HepG2 (cell line): Measurements from ENCODE around the gene FGD3. TPM values are rescaled to one million over a fixed set of nuclear protein-coding genes. Genes with fewer than 3 reads are reported as not detected.

Experiments used
- ATF7 ChIP-seq, 2 experiments: fragments of 450-650 bp in 1 of 2; sonication (generic) in 1 of 2; formaldehyde crosslinking in 1 of 2; IDR thresholded peaks; 2 replicates each; pipeline versions ENCODE4 v1.4.0 to v1.6.1; 2016 to 2020; ENCODE audit warnings: antibody characterized with exemption in 1 of 2, mild to moderate bottlenecking in 1 of 2, missing genetic modification reagents in 1 of 2
- CEBPG ChIP-seq: IDR thresholded peaks from 2 replicates; pipeline ENCODE4 v1.6.1; 2016
- EHMT2 ChIP-seq: fragments of 200-600 bp; sonication (generic); IDR thresholded peaks from 2 replicates; pipeline ENCODE4 v1.7.0; 2017; ENCODE audit warnings: antibody characterized with exemption, low read depth, low read length, borderline replicate concordance
- KLF11 ChIP-seq: IDR thresholded peaks from 2 replicates; pipeline ENCODE4 v1.6.1; 2016; ENCODE audit warnings: missing compliant biosample characterization
- LCORL ChIP-seq, 2 experiments: fragments of 450-650 bp in 1 of 2; sonication (generic) in 1 of 2; formaldehyde crosslinking in 1 of 2; IDR thresholded peaks; 2 replicates each; pipeline versions ENCODE4 v1.5.0 to v1.6.1; 2017 to 2020; ENCODE audit warnings: antibody characterized with exemption in 1 of 2, missing genetic modification reagents in 1 of 2
- NFIB ChIP-seq: sonication (generic); formaldehyde crosslinking; IDR thresholded peaks from 2 replicates; pipeline ENCODE4 v1.9.0; 2021; ENCODE audit warnings: missing genetic modification reagents, mild to moderate bottlenecking, borderline replicate concordance
- ONECUT2 ChIP-seq: sonication (generic); formaldehyde crosslinking; IDR thresholded peaks from 2 replicates; pipeline ENCODE4 v1.4.0; 2020; ENCODE audit warnings: missing genetic modification reagents
- PATZ1 ChIP-seq: sonication (generic); formaldehyde crosslinking; IDR thresholded peaks from 2 replicates; pipeline ENCODE4 v1.4.0; 2020; ENCODE audit warnings: missing genetic modification reagents
- TOPORS ChIP-seq: sonication (generic); formaldehyde crosslinking; IDR thresholded peaks from 2 replicates; pipeline ENCODE4 v1.8.0; 2023; ENCODE audit warnings: mild to moderate bottlenecking, missing genetic modification reagents
- ZGPAT ChIP-seq: IDR thresholded peaks from 2 replicates; pipeline ENCODE4 v1.6.1; 2016; ENCODE audit warnings: mild to moderate bottlenecking
- ZMYM2 ChIP-seq: sonication (generic); formaldehyde crosslinking; IDR thresholded peaks from 2 replicates; pipeline ENCODE4 v1.8.0; 2022; ENCODE audit warnings: mild to moderate bottlenecking, missing genetic modification reagents
- ZMYM3 ChIP-seq: sonication (generic); formaldehyde crosslinking; IDR thresholded peaks from 2 replicates; pipeline ENCODE4 v1.5.1; 2020; ENCODE audit warnings: mild to moderate bottlenecking, missing genetic modification reagents
- ZNF431 ChIP-seq: sonication (generic); formaldehyde crosslinking; IDR thresholded peaks from 2 replicates; pipeline ENCODE4 v1.9.0; 2022; ENCODE audit warnings: missing genetic modification reagents, low read depth, mild to moderate bottlenecking, borderline replicate concordance
- ZNF572 ChIP-seq: sonication (generic); formaldehyde crosslinking; IDR thresholded peaks from 2 replicates; pipeline ENCODE4 v1.5.1; 2020; ENCODE audit warnings: mild to moderate bottlenecking, missing genetic modification reagents
- ZNF674 ChIP-seq: sonication (generic); formaldehyde crosslinking; IDR thresholded peaks from 2 replicates; pipeline ENCODE4 v1.5.0; 2020; ENCODE audit warnings: low read depth, mild to moderate bottlenecking, missing genetic modification reagents
- ZNF816 ChIP-seq: sonication (generic); formaldehyde crosslinking; IDR thresholded peaks from 2 replicates; pipeline ENCODE4 v1.8.0; 2022; ENCODE audit warnings: missing genetic modification reagents, mild to moderate bottlenecking, borderline replicate concordance
- polyA plus RNA-seq, 8 experiments: library from polyadenylated mRNA; depleted of rRNA in 3 of 8; stranded (reverse) in 7 of 8; unstranded in 1 of 8; fragments of >200 nt; fragmentation: Illumina TruSeq in 4 of 8; extraction: Trizol in 4 of 8; gene quantifications; 2 replicates each; pipeline versions ENCODE4 v1.2.1 to v1.2.3, GENCODE V29; 2011 to 2016; ENCODE audit warnings: low read depth in 4 of 8, missing spikeins in 1 of 8, mixed read lengths in 1 of 8; ENCODE audit not compliant: insufficient read depth in 1 of 8
- total RNA-seq, 5 experiments: library from RNA; depleted of rRNA; stranded (reverse); fragments of >200 nt; fragmentation: Illumina TruSeq; extraction: Trizol; gene quantifications; 2 replicates each; pipeline ENCODE4 v1.2.3, GENCODE V29; 2016; ENCODE audit warnings: low read depth in 1 of 5
- TF ChIP-seq, protein P1 (sequence below): sonication (generic); formaldehyde crosslinking; IDR thresholded peaks from 2 replicates; pipeline ENCODE4 v1.5.1; 2020; ENCODE audit warnings: missing genetic modification reagents, mild to moderate bottlenecking, borderline replicate concordance
- TF ChIP-seq, protein P2 (sequence below): IDR thresholded peaks from 2 replicates; pipeline ENCODE4 v1.6.1; 2012; ENCODE audit warnings: inconsistent platforms
- TF ChIP-seq, protein P3 (sequence below), 2 experiments: sonication (generic) in 1 of 2; formaldehyde crosslinking in 1 of 2; IDR thresholded peaks; 2 replicates each; pipeline versions ENCODE4 v1.4.0 to v1.6.1; 2016 to 2020; ENCODE audit warnings: borderline replicate concordance in 1 of 2, low read depth in 1 of 2, mild to moderate bottlenecking in 1 of 2, missing genetic modification reagents in 1 of 2

FGD3 gene
- total and polyA plus RNA-seq, 2 of the 13 experiments (the other 11 are each of a cell fraction or from before 2014, with no cell fraction given) = 0.53 to 1.1 TPM

GRCh38 chr9:93058355-93059010, 111.2 kb downstream of the FGD3 start, which contains the start of gene SUSD3 (continued):
- TF ChIP-seq, protein P1, sequence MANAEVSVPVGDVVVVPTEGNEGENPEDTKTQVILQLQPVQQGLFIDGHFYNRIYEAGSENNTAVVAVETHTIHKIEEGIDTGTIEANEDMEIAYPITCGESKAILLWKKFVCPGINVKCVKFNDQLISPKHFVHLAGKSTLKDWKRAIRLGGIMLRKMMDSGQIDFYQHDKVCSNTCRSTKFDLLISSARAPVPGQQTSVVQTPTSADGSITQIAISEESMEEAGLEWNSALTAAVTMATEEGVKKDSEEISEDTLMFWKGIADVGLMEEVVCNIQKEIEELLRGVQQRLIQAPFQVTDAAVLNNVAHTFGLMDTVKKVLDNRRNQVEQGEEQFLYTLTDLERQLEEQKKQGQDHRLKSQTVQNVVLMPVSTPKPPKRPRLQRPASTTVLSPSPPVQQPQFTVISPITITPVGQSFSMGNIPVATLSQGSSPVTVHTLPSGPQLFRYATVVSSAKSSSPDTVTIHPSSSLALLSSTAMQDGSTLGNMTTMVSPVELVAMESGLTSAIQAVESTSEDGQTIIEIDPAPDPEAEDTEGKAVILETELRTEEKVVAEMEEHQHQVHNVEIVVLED (CRISPR knock-in tag) = no peak
- TF ChIP-seq ZNF572 (no peak), ZNF816 (CRISPR knock-in tag) (no peak), TOPORS (CRISPR knock-in tag) (0 out of 2 replicates have a peak, but pooled peaks have one; percentile 26), EHMT2 (no peak), LCORL (IDR thresholded peaks at IDR 0.05) (no peak), LCORL (CRISPR knock-in tag; IDR thresholded peaks at IDR 0.05) (peak; percentile 61; the same call in 1 of the 2 replicates), ZGPAT (CRISPR knock-in tag) (0 out of 2 replicates have a peak, but pooled peaks have one; percentile 30), ONECUT2 (no peak), CEBPG (CRISPR knock-in tag) (no peak), ZMYM2 (CRISPR knock-in tag) (no peak), PATZ1 (CRISPR knock-in tag) (peak; percentile 93), ATF7 (IDR thresholded peaks at IDR 0.05) (no peak), ATF7 (CRISPR knock-in tag; IDR thresholded peaks at IDR 0.05) (no peak), ZNF431 (CRISPR knock-in tag) (no peak), KLF11 (CRISPR knock-in tag) (no peak), NFIB (CRISPR knock-in tag) (no peak), ZMYM3 (peak; percentile 54), ZNF674 (no peak)
- TF ChIP-seq, protein P2, sequence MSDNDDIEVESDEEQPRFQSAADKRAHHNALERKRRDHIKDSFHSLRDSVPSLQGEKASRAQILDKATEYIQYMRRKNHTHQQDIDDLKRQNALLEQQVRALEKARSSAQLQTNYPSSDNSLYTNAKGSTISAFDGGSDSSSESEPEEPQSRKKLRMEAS = peak; percentile 58
- TF ChIP-seq, protein P3, sequence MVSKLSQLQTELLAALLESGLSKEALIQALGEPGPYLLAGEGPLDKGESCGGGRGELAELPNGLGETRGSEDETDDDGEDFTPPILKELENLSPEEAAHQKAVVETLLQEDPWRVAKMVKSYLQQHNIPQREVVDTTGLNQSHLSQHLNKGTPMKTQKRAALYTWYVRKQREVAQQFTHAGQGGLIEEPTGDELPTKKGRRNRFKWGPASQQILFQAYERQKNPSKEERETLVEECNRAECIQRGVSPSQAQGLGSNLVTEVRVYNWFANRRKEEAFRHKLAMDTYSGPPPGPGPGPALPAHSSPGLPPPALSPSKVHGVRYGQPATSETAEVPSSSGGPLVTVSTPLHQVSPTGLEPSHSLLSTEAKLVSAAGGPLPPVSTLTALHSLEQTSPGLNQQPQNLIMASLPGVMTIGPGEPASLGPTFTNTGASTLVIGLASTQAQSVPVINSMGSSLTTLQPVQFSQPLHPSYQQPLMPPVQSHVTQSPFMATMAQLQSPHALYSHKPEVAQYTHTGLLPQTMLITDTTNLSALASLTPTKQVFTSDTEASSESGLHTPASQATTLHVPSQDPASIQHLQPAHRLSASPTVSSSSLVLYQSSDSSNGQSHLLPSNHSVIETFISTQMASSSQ (IDR thresholded peaks at IDR 0.05; ENCODE audit: low read depth) = no peak
- TF ChIP-seq, protein P3 (CRISPR knock-in tag; IDR thresholded peaks at IDR 0.05; ENCODE audit: borderline replicate concordance) = 0 out of 2 replicates have a peak, but pooled peaks have one; percentile 31
